Panc1 (cell line): ENCODE measurements around the gene PLCD4.

Source experiments
- CTCF ChIP-seq: fragments of 450-650 bp; IDR thresholded peaks from 2 replicates; pipeline ENCODE4 v1.5.1; 2017; ENCODE audit warnings: mild to moderate bottlenecking
- POLR2AphosphoS5 ChIP-seq: IDR thresholded peaks from 2 replicates; pipeline ENCODE4 v1.6.1; 2012; ENCODE audit warnings: mild to moderate bottlenecking, low read depth, low read length, moderate library complexity
- SIN3A ChIP-seq: IDR thresholded peaks from 2 replicates; pipeline ENCODE4 v1.6.1; 2012; ENCODE audit warnings: low read depth, mild to moderate bottlenecking, low read length, moderate library complexity, borderline replicate concordance; ENCODE audit not compliant: insufficient read depth
- TF ChIP-seq, protein P1 (sequence below), 2 experiments: IDR thresholded peaks; 2 replicates each; pipeline ENCODE4 v1.6.1; 2011 to 2012; ENCODE audit warnings: low read depth in 2 of 2, control low read depth in 1 of 2, low read length in 1 of 2, mild to moderate bottlenecking in 1 of 2, moderate library complexity in 1 of 2; ENCODE audit not compliant: insufficient read depth in 1 of 2

- no peak for TF ChIP-seq CTCF
- TF ChIP-seq POLR2AphosphoS5, result no peak
- TF ChIP-seq SIN3A, result no peak
- TF ChIP-seq, protein P1, sequence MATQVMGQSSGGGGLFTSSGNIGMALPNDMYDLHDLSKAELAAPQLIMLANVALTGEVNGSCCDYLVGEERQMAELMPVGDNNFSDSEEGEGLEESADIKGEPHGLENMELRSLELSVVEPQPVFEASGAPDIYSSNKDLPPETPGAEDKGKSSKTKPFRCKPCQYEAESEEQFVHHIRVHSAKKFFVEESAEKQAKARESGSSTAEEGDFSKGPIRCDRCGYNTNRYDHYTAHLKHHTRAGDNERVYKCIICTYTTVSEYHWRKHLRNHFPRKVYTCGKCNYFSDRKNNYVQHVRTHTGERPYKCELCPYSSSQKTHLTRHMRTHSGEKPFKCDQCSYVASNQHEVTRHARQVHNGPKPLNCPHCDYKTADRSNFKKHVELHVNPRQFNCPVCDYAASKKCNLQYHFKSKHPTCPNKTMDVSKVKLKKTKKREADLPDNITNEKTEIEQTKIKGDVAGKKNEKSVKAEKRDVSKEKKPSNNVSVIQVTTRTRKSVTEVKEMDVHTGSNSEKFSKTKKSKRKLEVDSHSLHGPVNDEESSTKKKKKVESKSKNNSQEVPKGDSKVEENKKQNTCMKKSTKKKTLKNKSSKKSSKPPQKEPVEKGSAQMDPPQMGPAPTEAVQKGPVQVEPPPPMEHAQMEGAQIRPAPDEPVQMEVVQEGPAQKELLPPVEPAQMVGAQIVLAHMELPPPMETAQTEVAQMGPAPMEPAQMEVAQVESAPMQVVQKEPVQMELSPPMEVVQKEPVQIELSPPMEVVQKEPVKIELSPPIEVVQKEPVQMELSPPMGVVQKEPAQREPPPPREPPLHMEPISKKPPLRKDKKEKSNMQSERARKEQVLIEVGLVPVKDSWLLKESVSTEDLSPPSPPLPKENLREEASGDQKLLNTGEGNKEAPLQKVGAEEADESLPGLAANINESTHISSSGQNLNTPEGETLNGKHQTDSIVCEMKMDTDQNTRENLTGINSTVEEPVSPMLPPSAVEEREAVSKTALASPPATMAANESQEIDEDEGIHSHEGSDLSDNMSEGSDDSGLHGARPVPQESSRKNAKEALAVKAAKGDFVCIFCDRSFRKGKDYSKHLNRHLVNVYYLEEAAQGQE (IDR thresholded peaks at IDR 0.05; ENCODE audit: insufficient read depth in 1 of 2, low read depth in 2 of 2, low read length in 1 of 2), result no peak
Observed at GRCh38 chr2:218615868-218616315, 8.2 kb downstream of the PLCD4 start.
